ENCODE measurements around the gene PPIL1.

DNA sequence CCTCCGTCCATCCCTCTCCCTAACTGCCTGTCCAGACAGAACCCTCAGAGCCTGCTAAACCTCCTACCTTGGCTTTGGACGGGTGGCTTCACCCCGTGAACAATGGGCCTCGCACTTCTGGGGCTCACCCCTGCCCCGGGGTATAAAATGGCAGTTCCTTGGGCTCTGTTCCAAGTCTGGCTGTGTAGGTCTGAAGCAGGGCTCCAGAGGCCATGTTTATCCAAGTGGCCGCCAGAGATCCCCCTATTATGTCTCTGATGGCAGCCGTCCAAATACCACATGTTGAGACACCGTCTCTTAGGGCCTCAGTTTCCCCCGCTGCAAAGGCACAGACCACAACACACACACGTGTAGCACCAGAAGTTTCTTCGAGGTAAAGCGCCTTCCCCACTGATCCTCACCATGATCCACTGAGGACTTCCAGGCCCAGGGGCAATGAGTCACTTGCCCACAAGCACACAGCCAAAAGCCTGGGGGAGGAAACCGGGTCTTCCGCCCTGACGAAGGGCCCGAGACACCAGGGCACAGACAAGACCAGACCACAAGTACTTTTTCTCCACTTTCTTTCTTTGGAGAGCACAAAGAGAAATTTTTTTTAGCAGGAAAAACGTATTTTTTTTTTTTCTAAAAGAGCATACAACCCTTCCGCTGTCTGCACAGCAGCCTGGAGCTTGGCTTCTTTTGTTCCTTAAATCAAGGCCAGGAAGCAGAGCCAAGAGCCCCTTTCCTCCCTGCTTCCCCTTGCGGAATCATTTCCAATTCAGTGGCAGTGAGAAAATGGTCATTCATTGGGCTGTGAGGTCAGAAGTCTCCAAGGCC, 47.1 kb downstream of the PPIL1 start:
- TF ChIP-seq MYC (IDR thresholded peaks at IDR 0.05; ENCODE audit: borderline replicate concordance, low read length) (no peak), CEBPB (IDR thresholded peaks at IDR 0.05) (no peak), JUN (IDR thresholded peaks at IDR 0.05) (no peak), HDAC2 (IDR thresholded peaks at IDR 0.05) (no peak), RCOR1 (IDR thresholded peaks at IDR 0.05; ENCODE audit: low read depth, low read length) (no peak), CHD2 (IDR thresholded peaks at IDR 0.05; ENCODE audit: low read length, partially characterized antibody) (no peak), NFE2L2 (conservative IDR thresholded peaks at IDR 0.05; ENCODE audit: low read length) (no peak), NPAS2 (CRISPR knock-in tag; IDR thresholded peaks at IDR 0.05; ENCODE audit: borderline replicate concordance) (no peak)
- TF ChIP-seq, protein P1, sequence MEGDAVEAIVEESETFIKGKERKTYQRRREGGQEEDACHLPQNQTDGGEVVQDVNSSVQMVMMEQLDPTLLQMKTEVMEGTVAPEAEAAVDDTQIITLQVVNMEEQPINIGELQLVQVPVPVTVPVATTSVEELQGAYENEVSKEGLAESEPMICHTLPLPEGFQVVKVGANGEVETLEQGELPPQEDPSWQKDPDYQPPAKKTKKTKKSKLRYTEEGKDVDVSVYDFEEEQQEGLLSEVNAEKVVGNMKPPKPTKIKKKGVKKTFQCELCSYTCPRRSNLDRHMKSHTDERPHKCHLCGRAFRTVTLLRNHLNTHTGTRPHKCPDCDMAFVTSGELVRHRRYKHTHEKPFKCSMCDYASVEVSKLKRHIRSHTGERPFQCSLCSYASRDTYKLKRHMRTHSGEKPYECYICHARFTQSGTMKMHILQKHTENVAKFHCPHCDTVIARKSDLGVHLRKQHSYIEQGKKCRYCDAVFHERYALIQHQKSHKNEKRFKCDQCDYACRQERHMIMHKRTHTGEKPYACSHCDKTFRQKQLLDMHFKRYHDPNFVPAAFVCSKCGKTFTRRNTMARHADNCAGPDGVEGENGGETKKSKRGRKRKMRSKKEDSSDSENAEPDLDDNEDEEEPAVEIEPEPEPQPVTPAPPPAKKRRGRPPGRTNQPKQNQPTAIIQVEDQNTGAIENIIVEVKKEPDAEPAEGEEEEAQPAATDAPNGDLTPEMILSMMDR (IDR thresholded peaks at IDR 0.05), result no peak

Data from A549 (cell line).